ENCODE measurements around the gene C9orf43. TPM values are rescaled to one million over a fixed set of nuclear protein-coding genes. Genes with fewer than 3 reads are reported as not detected.

C9orf43 gene
- total and polyA plus RNA-seq, 3 donors from 2014 or later: 41.7 to 109 (median 71.3) TPM

DNA sequence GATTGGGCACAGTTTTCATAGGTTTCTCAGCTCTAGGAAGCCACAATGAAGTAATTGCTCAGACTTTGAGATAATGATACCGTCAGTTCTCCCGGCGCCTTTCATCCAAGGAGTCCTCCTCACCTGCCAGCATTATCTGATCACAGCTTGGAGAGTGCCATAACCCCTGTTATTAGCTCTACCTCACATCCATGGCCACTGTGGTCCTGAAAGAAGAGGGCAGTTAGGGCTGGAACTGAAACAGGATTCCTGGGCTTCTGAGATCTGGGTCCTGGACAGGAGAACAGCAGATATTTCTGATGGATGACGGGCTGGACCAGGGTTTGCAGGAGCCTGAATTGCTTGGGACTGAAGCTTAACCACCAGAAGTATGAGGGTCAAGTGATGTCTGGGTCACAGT is 66.5 kb downstream of the C9orf43 start:
- Histone ChIP-seq H3K9me3 (no peaks in the 10 kb centered on the region), H3K4me3 (no peak overlapping the region), H3K4me1 (no peaks in the 10 kb centered on the region), H3K27ac (no peak overlapping the region), H3K27me3 (no peaks in the 10 kb centered on the region), H3K36me3 (ENCODE audit: low read depth, missing control alignments) (no peaks in the 10 kb centered on the region)
- WGBS, 2 donors: 95 to 100% methylated on average over 4 of the region's 4 CpGs
- intact Hi-C loops (cut with DNase I; ENCODE audit: low total_unique reads): no loop called here
- no peak for TF ChIP-seq CTCF (IDR thresholded peaks at IDR 0.05)
- no peak for TF ChIP-seq POLR2A (IDR thresholded peaks at IDR 0.05)
- DNase-seq: peak; percentile 2

GRCh38 chr9:113477661-113478060 is 67.1 kb downstream of the C9orf43 start:
- WGBS, 2 donors: 78 to 97% methylated on average over 5 of the region's 5 CpGs
- intact Hi-C loops (cut with DNase I; ENCODE audit: low total_unique reads): no loop called here
- TF ChIP-seq CTCF (IDR thresholded peaks at IDR 0.05) (no peak), POLR2A (IDR thresholded peaks at IDR 0.05) (no peak)
- H3K36me3 ChIP-seq (ENCODE audit: low read depth, missing control alignments): no peaks in the 10 kb centered on the region
- no peaks in the 10 kb centered on the region for H3K27me3 ChIP-seq
- H3K9me3 ChIP-seq: no peaks in the 10 kb centered on the region
- H3K4me1 ChIP-seq: no peaks in the 10 kb centered on the region
- H3K27ac ChIP-seq: no peak overlapping the region
- no peak for DNase-seq
- no peak overlapping the region for H3K4me3 ChIP-seq

GRCh38 chr9:113479174-113479621 is 68.7 kb downstream of the C9orf43 start:
- Histone ChIP-seq H3K4me1 (peaks cover 11% of the 10 kb centered on the region), H3K27ac (no peak overlapping the region), H3K9me3 (no peaks in the 10 kb centered on the region), H3K36me3 (ENCODE audit: low read depth, missing control alignments) (no peaks in the 10 kb centered on the region), H3K4me3 (no peak overlapping the region), H3K27me3 (no peaks in the 10 kb centered on the region)
- DNase-seq: no peak
- WGBS, 2 donors: 79 to 88% methylated on average over 4 to 7 of the region's 7 CpGs
- no peak for TF ChIP-seq CTCF (IDR thresholded peaks at IDR 0.05)
- no peak for TF ChIP-seq POLR2A (IDR thresholded peaks at IDR 0.05)
- intact Hi-C loops (cut with DNase I; ENCODE audit: low total_unique reads): no loop called here

Other genes starting within 250 kb of the C9orf43 start
- 10 to 100 TPM; 23.1 to 23.5 TPM for gene FKBP15, start 189.5 kb upstream of the C9orf43 start, total RNA-seq
- 14.7 TPM for gene FKBP15, start 189.5 kb upstream of the C9orf43 start, polyA plus RNA-seq (ENCODE audit: insufficient read depth, low read depth, low replicate concordance)
- 10 to 100 TPM; 12.3 to 21.9 TPM for gene SLC31A1, start 189.2 kb upstream of the C9orf43 start, total RNA-seq
- gene SLC31A1, start 189.2 kb upstream of the C9orf43 start, polyA plus RNA-seq (ENCODE audit: insufficient read depth, low read depth, low replicate concordance): 15.3 TPM
- 10 to 100 TPM; 17.9 to 19.8 TPM for gene CDC26, start 135.2 kb upstream of the C9orf43 start, total RNA-seq
- 27.5 TPM for gene CDC26, start 135.2 kb upstream of the C9orf43 start, polyA plus RNA-seq (ENCODE audit: insufficient read depth, low read depth, low replicate concordance)
- 10 to 100 TPM; 29.9 to 30.3 TPM for gene PRPF4, start 135.1 kb upstream of the C9orf43 start, total RNA-seq
- 27.3 TPM for gene PRPF4, start 135.1 kb upstream of the C9orf43 start, polyA plus RNA-seq (ENCODE audit: insufficient read depth, low read depth, low replicate concordance)
- gene RNF183, start 107.4 kb upstream of the C9orf43 start, total RNA-seq: 1 to 10 TPM; 1.7 to 1.9 TPM
- 7.5 TPM for gene RNF183, start 107.4 kb upstream of the C9orf43 start, polyA plus RNA-seq (ENCODE audit: insufficient read depth, low read depth, low replicate concordance)
- 10 to 100 TPM in 1 of 2 donors, 1 to 10 TPM in 1; 6.8 to 10.2 TPM for gene WDR31, start 70.5 kb upstream of the C9orf43 start, total RNA-seq
- gene WDR31, start 70.5 kb upstream of the C9orf43 start, polyA plus RNA-seq (ENCODE audit: insufficient read depth, low read depth, low replicate concordance): 18.2 TPM
- 10 to 100 TPM in 1 of 2 donors, 1 to 10 TPM in 1; 8.8 to 14.2 TPM for gene BSPRY, start 61.2 kb upstream of the C9orf43 start, total RNA-seq
- 4.5 TPM for gene BSPRY, start 61.2 kb upstream of the C9orf43 start, polyA plus RNA-seq (ENCODE audit: insufficient read depth, low read depth, low replicate concordance)
- gene HDHD3, start 33.8 kb upstream of the C9orf43 start, total RNA-seq: 10 to 100 TPM; 22.9 to 32.9 TPM
- gene HDHD3, start 33.8 kb upstream of the C9orf43 start, polyA plus RNA-seq (ENCODE audit: insufficient read depth, low read depth, low replicate concordance): 13.8 TPM
- 10 to 100 TPM; 52.8 to 58.6 TPM for gene ALAD, start 9.5 kb upstream of the C9orf43 start, total RNA-seq
- gene ALAD, start 9.5 kb upstream of the C9orf43 start, polyA plus RNA-seq (ENCODE audit: insufficient read depth, low read depth, low replicate concordance): 44.8 TPM
- gene POLE3, start 72 bp upstream of the C9orf43 start, total RNA-seq: 10 to 100 TPM; 76.8 to 93.3 TPM
- 87.3 TPM for gene POLE3, start 72 bp upstream of the C9orf43 start, polyA plus RNA-seq (ENCODE audit: insufficient read depth, low read depth, low replicate concordance)
- gene RGS3, start 53.0 kb downstream of the C9orf43 start, total RNA-seq: 100 to 1,000 TPM; 119 to 125 TPM
- gene RGS3, start 53.0 kb downstream of the C9orf43 start, polyA plus RNA-seq (ENCODE audit: insufficient read depth, low read depth, low replicate concordance): 84.8 TPM

Measured in testis (tissue), 3 donors.